HepG2 (cell line): ENCODE results near the gene MALRD1. TPM values are rescaled to one million over a fixed set of nuclear protein-coding genes. Genes with fewer than 3 reads are reported as not detected.

ENCODE experiments used
- ATAC-seq: fragments of 200-7000 bp; cut with Tn5 transposase; 3 replicates; pipeline ENCODE4 v1.9.1; 2020; ENCODE audit warnings: mild to moderate bottlenecking, moderate library complexity
- BruUV-seq: library from RNA; stranded (reverse); fragments of 400-500 nt; replicated peaks from 2 replicates; lab custom pipeline; 2021; lab: Mats Ljungman, UMichigan
- CTCF ChIA-PET: fragments of 300-600 bp; formaldehyde crosslinking; extraction: SDS; loops from one replicate; lab custom pipeline; 2021; ENCODE audit warnings: low total read pairs, inconsistent platforms, low intra/inter-chr PET ratio; lab: Yijun Ruan, JAX
- POLR2A ChIA-PET: fragments of 350-600 bp; sonication (Branson Sonifier 250); formaldehyde crosslinking; loops from one replicate; lab custom pipeline; 2020; ENCODE audit warnings: antibody characterized with exemption, inconsistent platforms; lab: Yijun Ruan, JAX
- DNase-seq: peaks from one replicate; pipeline ENCODE4 v3.0.0-alpha.2; 2015; ENCODE audit warnings: low spot score
- FAIRE-seq: peaks from 3 replicates; lab custom pipeline; 2011; peaks lifted over from hg19 to GRCh38; lab: Jason Lieb, UNC
- H2AFZ ChIP-seq: one replicate; pipeline ENCODE4 v1.6.1; 2011; ENCODE audit warnings: low read length, inconsistent platforms
- H3K27ac ChIP-seq: fragments of 300-600 bp; 3 replicates; pipeline ENCODE4 v1.8.0; 2011; ENCODE audit warnings: mixed run types, mild to moderate bottlenecking, mixed read lengths, low read length, inconsistent platforms; ENCODE audit not compliant: insufficient read depth; ENCODE audit errors: extremely low read length
- H3K27me3 ChIP-seq, 2 experiments: fragments of 200-600 bp in 1 of 2; 2 replicates in 1 of 2; 3 replicates in 1 of 2; pipeline versions ENCODE4 v1.6.0 to v1.8.0; 2011; ENCODE audit warnings: low read length in 2 of 2, mild to moderate bottlenecking in 2 of 2, moderate library complexity in 2 of 2, inconsistent platforms in 1 of 2; ENCODE audit not compliant: insufficient read depth in 2 of 2, control insufficient read depth in 1 of 2
- H3K36me3 ChIP-seq, 2 experiments: fragments of 200-600 bp in 1 of 2; replicated peaks in 1 of 2; 2 replicates in 1 of 2; 3 replicates in 1 of 2; pipeline versions ENCODE4 v1.5.1 to v1.8.0; 2011; ENCODE audit warnings: low read length in 2 of 2, inconsistent platforms in 1 of 2; ENCODE audit not compliant: insufficient read depth in 2 of 2, control insufficient read depth in 1 of 2
- H3K4me1 ChIP-seq: 2 replicates; pipeline ENCODE4 v1.5.1; 2012; ENCODE audit warnings: low read length, inconsistent platforms; ENCODE audit not compliant: insufficient read depth
- H3K4me2 ChIP-seq: 2 replicates; pipeline ENCODE4 v1.6.0; 2011; ENCODE audit warnings: low read depth, low read length, inconsistent platforms
- H3K4me3 ChIP-seq, 3 experiments: fragments of 200-600 bp in 1 of 3; sonication (generic), shearing (Covaris generic) in 1 of 3; replicated peaks in 1 of 3; 2 replicates each; pipeline ENCODE4 v1.5.1; 2011 to 2016; ENCODE audit warnings: low read length in 3 of 3, inconsistent platforms in 2 of 3, low read depth in 2 of 3, mild to moderate bottlenecking in 2 of 3, control low read depth in 1 of 3, mixed read lengths in 1 of 3; ENCODE audit not compliant: insufficient read depth in 1 of 3
- H3K79me2 ChIP-seq: one replicate; pipeline ENCODE4 v1.6.1; 2011; ENCODE audit warnings: low read length, inconsistent platforms; ENCODE audit not compliant: insufficient read depth
- H3K9ac ChIP-seq: 2 replicates; pipeline ENCODE4 v1.6.0; 2011; ENCODE audit warnings: mild to moderate bottlenecking, low read depth, low read length, inconsistent platforms; ENCODE audit not compliant: insufficient read depth
- H3K9me3 ChIP-seq: 2 replicates; pipeline ENCODE4 v1.5.1; 2012; ENCODE audit warnings: mild to moderate bottlenecking, low read length
- H4K20me1 ChIP-seq: 2 replicates; pipeline ENCODE4 v1.6.0; 2011; ENCODE audit warnings: inconsistent platforms, mild to moderate bottlenecking, low read length, moderate library complexity; ENCODE audit not compliant: insufficient read depth
- GATAD2A ChIP-seq: IDR thresholded peaks from 2 replicates; pipeline ENCODE4 v1.6.1; 2016
- KAT2B ChIP-seq: fragments of 150-350 bp; IDR thresholded peaks from 2 replicates; pipeline ENCODE4 v1.6.1; 2014; ENCODE audit warnings: low read depth, low read length, borderline replicate concordance
- MIXL1 ChIP-seq: IDR thresholded peaks from 2 replicates; pipeline ENCODE4 v1.6.1; 2016
- RBM39 ChIP-seq: fragments of 200-400 bp; formaldehyde crosslinking; IDR thresholded peaks from one replicate; pipeline ENCODE4 v1.6.1; 2018; ENCODE audit warnings: antibody characterized with exemption, mild to moderate bottlenecking, low read depth, low read length; ENCODE audit not compliant: poor library complexity, severe bottlenecking
- ZFP82 ChIP-seq: sonication (generic); formaldehyde crosslinking; IDR thresholded peaks from 2 replicates; pipeline ENCODE4 v1.5.1; 2020; ENCODE audit warnings: mild to moderate bottlenecking, missing genetic modification reagents, borderline replicate concordance
- ZKSCAN8 ChIP-seq: IDR thresholded peaks from 2 replicates; pipeline ENCODE4 v1.6.1; 2016; ENCODE audit warnings: borderline replicate concordance, missing genetic modification reagents, missing compliant biosample characterization
- ZNF160 ChIP-seq: sonication (generic); formaldehyde crosslinking; IDR thresholded peaks from 2 replicates; pipeline ENCODE4 v1.8.0; 2022; ENCODE audit warnings: mild to moderate bottlenecking, inconsistent platforms, missing genetic modification reagents
- ZNF280B ChIP-seq: sonication (generic); formaldehyde crosslinking; IDR thresholded peaks from 2 replicates; pipeline ENCODE4 v1.5.0; 2020; ENCODE audit warnings: missing genetic modification reagents, mild to moderate bottlenecking, borderline replicate concordance
- ZNF503 ChIP-seq: sonication (generic); formaldehyde crosslinking; IDR thresholded peaks from 2 replicates; pipeline ENCODE4 v1.4.0; 2020; ENCODE audit warnings: missing genetic modification reagents
- ZNF512B ChIP-seq: sonication (generic); formaldehyde crosslinking; IDR thresholded peaks from 2 replicates; pipeline ENCODE4 v1.5.1; 2020; ENCODE audit warnings: missing genetic modification reagents, mild to moderate bottlenecking, borderline replicate concordance
- ZNF558 ChIP-seq: sonication (generic); formaldehyde crosslinking; IDR thresholded peaks from 2 replicates; pipeline ENCODE4 v1.9.0; 2022; ENCODE audit warnings: mild to moderate bottlenecking, missing genetic modification reagents, borderline replicate concordance
- ZNF607 ChIP-seq: sonication (generic); formaldehyde crosslinking; IDR thresholded peaks from 2 replicates; pipeline ENCODE4 v1.5.1; 2020; ENCODE audit warnings: missing genetic modification reagents, mild to moderate bottlenecking, borderline replicate concordance
- ZNF678 ChIP-seq: sonication (generic); formaldehyde crosslinking; IDR thresholded peaks from 2 replicates; pipeline ENCODE4 v1.4.0; 2020; ENCODE audit warnings: mild to moderate bottlenecking, missing genetic modification reagents
- ZNF749 ChIP-seq: sonication (generic); formaldehyde crosslinking; IDR thresholded peaks from 2 replicates; pipeline ENCODE4 v1.8.0; 2022; ENCODE audit warnings: mild to moderate bottlenecking, missing genetic modification reagents, moderate library complexity, borderline replicate concordance
- ZNF770 ChIP-seq: sonication (generic); formaldehyde crosslinking; IDR thresholded peaks from 2 replicates; pipeline ENCODE4 v1.5.0; 2020; ENCODE audit warnings: mild to moderate bottlenecking, missing genetic modification reagents
- ZNF83 ChIP-seq: sonication (generic); formaldehyde crosslinking; IDR thresholded peaks from 2 replicates; pipeline ENCODE4 v1.4.0; 2020; ENCODE audit warnings: missing genetic modification reagents, mild to moderate bottlenecking, borderline replicate concordance
- ZSCAN21 ChIP-seq: sonication (generic); formaldehyde crosslinking; IDR thresholded peaks from 2 replicates; pipeline ENCODE4 v1.8.0; 2022; ENCODE audit warnings: mild to moderate bottlenecking, missing genetic modification reagents, moderate library complexity, borderline replicate concordance
- WGBS: methylation state at CpG from one replicate; pipeline ENCODE4 v1.1.6; 2017; ENCODE audit warnings: low lambda C conversion rate; 5-methylcytosine and 5-hydroxymethylcytosine counted together
- in situ Hi-C: cut with HindIII; loops from 2 replicates; pipeline ENCODE4 v1.10.0; 2017; ENCODE audit warnings: low pct_unique_long_range_greater_than_20kb; ENCODE audit not compliant: extremely low pct_ligation_motif_present
- intact Hi-C: fragments of 100-400 bp; cut with micrococcal nuclease; formaldehyde crosslinking; loops from one replicate; pipeline ENCODE4 v1.10.0; 2022; ENCODE audit not compliant: unreplicated experiment
- polyA plus RNA-seq, 8 experiments: library from polyadenylated mRNA; depleted of rRNA in 3 of 8; stranded (reverse) in 7 of 8; unstranded in 1 of 8; fragments of >200 nt; fragmentation: Illumina TruSeq in 4 of 8; extraction: Trizol in 4 of 8; gene quantifications; 2 replicates each; pipeline versions ENCODE4 v1.2.1 to v1.2.3, GENCODE V29; 2011 to 2016; ENCODE audit warnings: low read depth in 4 of 8, missing spikeins in 1 of 8, mixed read lengths in 1 of 8; ENCODE audit not compliant: insufficient read depth in 1 of 8
- total RNA-seq, 5 experiments: library from RNA; depleted of rRNA; stranded (reverse); fragments of >200 nt; fragmentation: Illumina TruSeq; extraction: Trizol; gene quantifications; 2 replicates each; pipeline ENCODE4 v1.2.3, GENCODE V29; 2016; ENCODE audit warnings: low read depth in 1 of 5

Gene MALRD1
- total and polyA plus RNA-seq, 2 of the 13 experiments (the other 11 are each of a cell fraction or from before 2014, with no cell fraction given), result 5.7 to 15.4 TPM

GRCh38 chr10:19299645-19300044, 251.0 kb downstream of the MALRD1 start:
- DNase-seq (no peak), FAIRE-seq (no peak), ATAC-seq (no peak)
- H3K27ac ChIP-seq, result no peak overlapping the region
- in situ Hi-C loops, result no loop called here
- no peaks in the 10 kb centered on the region for H3K4me1 ChIP-seq
- WGBS, result 35% methylated on average over 3 of the region's 3 CpGs
- H3K9me3 ChIP-seq, result no peaks in the 10 kb centered on the region
- no peak overlapping the region for H3K4me3 ChIP-seq
- ChIA-PET POLR2A (no interaction called here), CTCF (no interaction called here)
- no TSS peak for BruUV-seq
- no peaks in the 10 kb centered on the region for H4K20me1 ChIP-seq
- intact Hi-C loops, result no loop called here
- no peaks in the 10 kb centered on the region for H3K36me3 ChIP-seq
- H3K27me3 ChIP-seq, result no peaks in the 10 kb centered on the region
- H3K4me2 ChIP-seq, result no peak overlapping the region
- no peak overlapping the region for H3K9ac ChIP-seq
- no peaks in the 10 kb centered on the region for H3K79me2 ChIP-seq
- H2AFZ ChIP-seq, result no peak overlapping the region
- no peak for TF ChIP-seq ZFP82 (CRISPR knock-in tag)
- TF ChIP-seq ZNF607 (CRISPR knock-in tag), result no peak
- no peak for TF ChIP-seq RBM39
- TF ChIP-seq MIXL1 (CRISPR knock-in tag), result no peak
- no peak for TF ChIP-seq ZNF558 (CRISPR knock-in tag)
- TF ChIP-seq GATAD2A (CRISPR knock-in tag), result no peak
- TF ChIP-seq ZNF749, result no peak
- no peak for TF ChIP-seq ZNF83
- no peak for TF ChIP-seq KAT2B
- TF ChIP-seq ZNF770 (CRISPR knock-in tag), result no peak
- TF ChIP-seq ZSCAN21, result no peak
- no peak for TF ChIP-seq ZNF512B (CRISPR knock-in tag)
- no peak for TF ChIP-seq ZNF280B (CRISPR knock-in tag)
- TF ChIP-seq ZKSCAN8 (CRISPR knock-in tag), result no peak
- TF ChIP-seq ZNF678 (CRISPR knock-in tag), result no peak
- no peak for TF ChIP-seq ZNF503 (CRISPR knock-in tag)
- no peak for TF ChIP-seq ZNF160
